Myocyte (in vitro differentiated cells): ENCODE measurements around the gene UNC13D. TPM values are rescaled to one million over a fixed set of nuclear protein-coding genes. Genes with fewer than 3 reads are reported as not detected.
A peak's percentile ranks its signal among the peaks of the same experiment; 100 is the strongest.
"Not testable (repeated sequence)": the region's sequence is repeated elsewhere in the genome, so short reads cannot be mapped to it uniquely, and the experiment has no call there.

Experiments used
- DNase-seq: peaks from one replicate; pipeline ENCODE4 v3.0.0-alpha.2; 2012; ENCODE audit warnings: low read depth
- total RNA-seq: library from RNA; depleted of rRNA; stranded (reverse); fragments of >200 nt; gene quantifications from 2 replicates; pipeline ENCODE4 v1.2.3, GENCODE V29; 2014

The UNC13D gene
- total RNA-seq, 1 donor from 2014 or later = 1.9 TPM

GRCh38 chr17:75807861-75808260 is 36.3 kb downstream of the UNC13D start:
- DNase-seq = no peak

DNA sequence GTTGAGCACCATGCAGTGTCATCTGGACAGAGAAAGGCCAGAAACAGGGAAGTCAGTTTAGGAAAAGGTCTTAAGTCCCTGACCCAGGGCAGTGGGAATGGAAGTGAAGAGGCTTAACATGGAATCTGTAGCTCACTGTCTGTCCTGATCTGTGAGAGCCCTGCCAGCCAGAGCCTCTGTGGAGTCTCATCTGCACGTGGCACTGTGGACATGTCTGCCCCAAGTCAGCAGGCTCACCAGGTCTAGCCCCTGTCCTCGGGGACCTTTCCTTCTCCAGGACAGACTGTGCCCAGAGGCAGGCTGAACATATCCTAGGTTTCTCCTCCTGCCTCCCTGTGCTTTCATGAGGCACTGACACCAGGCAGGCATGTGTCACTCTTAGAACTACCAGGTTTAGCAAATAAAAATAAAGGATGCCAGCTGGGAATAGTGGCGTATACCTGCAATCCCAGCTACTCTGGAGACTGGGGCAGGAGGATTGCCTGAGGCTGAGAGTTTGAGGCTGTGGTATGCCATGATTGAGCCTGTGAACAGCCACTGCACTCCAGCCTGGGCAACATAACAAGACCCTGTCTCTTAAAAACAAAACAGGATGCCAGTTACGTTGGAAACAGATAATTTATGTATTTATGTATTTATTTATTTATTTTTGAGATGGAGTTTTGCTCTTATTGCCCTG is 37.2 kb downstream of the UNC13D start:
- no peak for DNase-seq

DNA sequence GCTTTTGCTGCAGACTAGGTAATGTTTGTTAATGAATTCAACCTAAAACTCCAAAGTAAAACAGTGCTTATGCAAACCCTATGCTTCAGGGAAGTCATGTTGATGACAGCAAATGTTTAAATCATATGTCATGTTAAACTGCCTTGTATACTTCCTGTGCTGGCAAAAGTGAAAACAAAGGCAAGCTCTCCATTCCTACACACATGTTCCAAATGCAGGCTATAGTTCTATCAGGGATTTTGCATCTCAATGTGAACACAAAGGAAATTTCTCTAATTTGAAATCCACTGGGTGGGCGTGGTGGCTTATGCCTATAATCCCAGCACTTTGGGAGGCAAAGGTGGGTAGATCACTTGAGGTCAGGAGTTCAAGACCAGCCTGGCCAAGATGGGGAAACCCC is 40.3 kb downstream of the UNC13D start:
- no peak for DNase-seq

DNA sequence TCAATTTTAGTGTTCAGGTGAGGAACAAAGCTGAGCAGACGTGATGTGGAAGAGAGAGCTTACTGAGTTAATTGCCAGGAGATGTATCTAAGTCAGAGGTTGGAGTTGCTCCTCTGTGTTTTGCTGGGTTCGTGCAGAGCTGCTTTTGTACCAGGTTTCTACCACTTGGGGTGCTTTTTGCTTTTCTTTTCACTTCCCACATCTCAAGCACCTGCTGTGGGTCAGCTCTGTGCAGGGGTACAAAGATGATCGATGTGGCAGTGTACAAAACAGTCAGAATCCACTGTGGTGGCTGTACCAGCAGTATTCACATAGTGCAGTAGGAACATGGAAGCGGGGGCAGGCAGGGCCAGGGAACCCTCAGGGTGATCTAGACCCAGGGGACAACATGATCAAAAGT is 44.8 kb downstream of the UNC13D start:
- DNase-seq = no peak

GRCh38 chr17:75795820-75796607 is 48.2 kb downstream of the UNC13D start:
- no peak for DNase-seq

- no peak for DNase-seq
These were observed 50.7 kb downstream of the UNC13D start for GRCh38 chr17:75793460-75793859.

GRCh38 chr17:75791254-75791653 is 53.0 kb downstream of the UNC13D start:
- no peak for DNase-seq

DNA sequence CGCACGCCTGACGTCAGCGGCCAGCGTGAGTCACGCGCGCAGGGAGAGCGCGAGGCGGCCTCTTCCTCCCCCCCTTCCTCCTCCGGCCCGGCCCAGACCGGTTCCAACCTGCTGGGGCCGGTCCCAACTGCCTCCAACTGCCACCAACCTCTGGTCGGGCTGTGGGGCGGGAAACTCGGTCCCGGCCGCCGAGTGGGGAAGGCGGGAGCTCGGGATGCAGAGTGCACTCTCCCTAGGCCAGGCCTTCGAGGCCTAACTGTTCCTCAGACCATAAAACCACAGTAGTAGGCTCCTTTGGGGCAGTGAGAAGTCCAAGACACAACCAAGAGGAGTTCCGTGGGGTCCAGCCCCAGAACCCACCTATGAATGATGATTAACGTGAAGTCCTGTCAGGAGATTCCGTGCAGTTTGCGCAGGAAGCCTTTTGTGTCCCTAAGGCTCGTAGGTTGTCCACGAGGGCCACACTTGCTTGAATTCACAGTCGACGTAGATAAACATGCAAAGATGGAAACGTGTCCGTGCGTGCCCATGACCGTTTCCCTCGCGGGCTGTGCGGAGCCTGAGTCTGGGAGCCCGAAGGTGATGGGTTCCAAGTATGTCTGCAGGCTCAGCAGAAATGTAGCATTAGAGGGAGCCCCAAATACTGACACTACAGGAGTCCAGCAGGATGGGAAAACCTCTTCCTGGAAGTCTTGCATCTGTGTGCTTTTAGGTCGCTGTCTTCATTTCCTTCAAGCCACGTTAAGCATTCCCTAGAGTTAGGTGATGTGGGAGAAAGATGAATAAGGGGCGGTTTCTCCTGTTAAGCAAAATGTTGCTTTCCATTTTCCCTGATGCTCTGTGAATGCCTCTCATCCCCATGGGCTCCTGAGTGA is 59.0 kb downstream of the UNC13D start:
- peak; percentile 92 for DNase-seq

- DNase-seq = peak; percentile 99
These were observed 59.7 kb downstream of the UNC13D start, which contains the start of gene UNK for GRCh38 chr17:75784473-75785015. TSS of gene UNK (plus strand) at chr17:75784806. CDS start at chr17:75784881, 75 bp downstream.

DNA sequence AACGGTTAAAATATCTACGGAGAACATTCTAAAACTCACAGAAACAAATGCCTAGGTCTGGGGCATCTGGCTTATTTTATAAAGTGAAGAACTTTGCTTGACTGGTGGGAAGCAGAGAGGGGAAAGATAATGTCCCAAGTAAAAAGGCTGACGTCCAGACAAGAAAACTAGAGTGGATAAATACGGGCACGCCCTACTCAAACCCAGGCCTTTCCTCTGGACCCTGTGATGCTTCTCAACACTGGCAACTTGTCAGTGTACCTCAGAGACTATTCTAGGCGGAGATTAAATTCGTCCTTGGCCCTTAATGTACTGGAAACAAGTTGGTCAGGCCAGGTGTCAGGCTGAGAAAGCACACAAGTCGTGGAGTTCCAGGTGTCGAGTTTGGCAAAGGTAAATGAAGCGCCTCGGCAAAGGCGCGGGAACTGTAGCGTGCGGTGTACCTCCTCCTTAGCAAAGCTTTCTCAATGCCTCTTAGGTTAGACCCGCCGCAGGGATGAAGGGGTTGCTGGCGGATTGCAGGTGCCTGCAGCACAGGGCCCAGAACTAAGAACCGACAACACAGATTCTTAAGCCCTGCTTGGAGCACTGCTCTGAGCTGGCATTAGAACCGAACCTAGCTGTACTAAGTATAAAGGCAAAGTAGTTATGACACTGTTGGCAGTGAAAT is 60.3 kb downstream of the UNC13D start:
- DNase-seq = no peak

- peak; percentile 70 for DNase-seq
These were observed 61.0 kb downstream of the UNC13D start for GRCh38 chr17:75783069-75783783.

GRCh38 chr17:75779987-75780889 is 64.0 kb downstream of the UNC13D start:
- no peak for DNase-seq

- peak; percentile 100 for DNase-seq
These were observed 64.8 kb downstream of the UNC13D start for GRCh38 chr17:75779250-75779986.

DNA sequence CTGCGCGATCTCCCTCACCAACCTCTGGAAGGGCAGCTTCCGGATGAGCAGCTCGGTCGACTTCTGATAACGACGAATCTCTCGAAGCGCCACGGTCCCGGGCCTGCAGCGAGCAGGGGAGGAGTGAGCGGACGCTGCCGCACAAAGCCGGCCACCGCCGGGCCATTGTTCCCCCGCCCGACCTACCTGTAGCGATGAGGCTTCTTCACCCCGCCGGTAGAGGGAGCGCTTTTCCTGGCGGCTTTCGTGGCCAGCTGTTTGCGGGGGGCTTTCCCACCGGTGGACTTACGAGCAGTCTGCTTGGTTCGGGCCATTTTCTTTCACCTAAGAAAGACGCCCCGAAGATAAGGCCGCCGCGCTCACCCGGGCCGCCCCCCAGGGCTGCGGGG is 65.3 kb downstream of the UNC13D start:
- no peak for DNase-seq

DNA sequence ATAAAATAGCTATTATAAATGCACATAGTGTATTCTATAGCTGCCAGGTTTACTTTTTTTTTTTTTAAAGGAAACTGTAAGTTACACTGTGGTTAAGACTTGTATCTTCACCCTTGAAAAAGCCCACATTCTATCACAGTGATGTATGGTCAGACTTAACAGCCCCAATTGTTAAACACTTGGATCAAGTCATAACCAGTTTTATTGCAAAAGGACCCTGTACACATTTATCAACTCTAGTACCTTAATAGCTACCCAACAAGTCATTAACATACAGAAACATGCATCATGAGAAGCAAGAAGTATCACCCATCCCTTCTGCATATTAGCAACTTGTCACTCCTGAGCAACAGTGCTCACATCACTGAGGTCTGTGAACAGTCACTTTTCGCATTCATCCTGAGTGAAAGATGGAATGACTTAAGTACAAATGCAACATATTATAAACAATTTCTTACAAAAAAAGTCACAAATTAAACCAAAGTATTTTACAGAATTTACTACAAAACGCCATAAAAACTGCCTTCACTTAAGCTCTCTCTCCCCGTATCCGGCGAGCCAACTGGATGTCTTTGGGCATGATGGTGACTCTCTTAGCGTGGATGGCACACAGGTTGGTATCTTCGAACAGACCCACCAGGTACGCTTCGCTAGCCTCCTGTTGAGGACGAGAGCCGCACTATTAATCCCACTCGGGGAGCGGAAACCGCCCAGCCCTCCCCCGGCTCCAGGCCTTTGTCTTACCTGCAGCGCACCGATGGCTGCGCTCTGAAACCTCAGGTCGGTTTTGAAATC is 65.9 kb downstream of the UNC13D start:
- DNase-seq = not testable (repeated sequence)

- DNase-seq = peak; percentile 41
These were observed 66.8 kb downstream of the UNC13D start for GRCh38 chr17:75777296-75777922.
